SK-N-SH treated with all-trans-retinoic acid at 6 μM for 48 hours (cell line): ENCODE measurements around the gene PGAP2.

Experiments used
- ESRRG ChIP-seq: fragments of 250-450 bp; sonication (Bioruptor Pico); IDR thresholded peaks from 2 replicates; pipeline ENCODE4 v1.6.1; 2021; ENCODE audit warnings: mild to moderate bottlenecking
- PATZ1 ChIP-seq: fragments of 250-450 bp; sonication (Bioruptor Pico); IDR thresholded peaks from 2 replicates; pipeline ENCODE4 v1.8.0; 2020; ENCODE audit warnings: mild to moderate bottlenecking, moderate library complexity, borderline replicate concordance
- PPARA ChIP-seq: fragments of 250-450 bp; sonication (Bioruptor Pico); IDR thresholded peaks from 2 replicates; pipeline ENCODE4 v1.5.0; 2020; ENCODE audit warnings: mild to moderate bottlenecking, borderline replicate concordance
- RARB ChIP-seq: fragments of 250-450 bp; sonication (Bioruptor Pico); IDR thresholded peaks from 2 replicates; pipeline ENCODE4 v1.8.0; 2021; ENCODE audit warnings: mild to moderate bottlenecking, moderate library complexity
- TCF4 ChIP-seq: fragments of 250-450 bp; sonication (Bioruptor Pico); IDR thresholded peaks from 2 replicates; pipeline ENCODE4 v1.8.0; 2021; ENCODE audit warnings: mild to moderate bottlenecking, moderate library complexity, borderline replicate concordance
- ZFP30 ChIP-seq: fragments of 450-650 bp; formaldehyde crosslinking; IDR thresholded peaks from 2 replicates; pipeline ENCODE4 v1.5.0; 2022; ENCODE audit warnings: mild to moderate bottlenecking, moderate library complexity
- ZNF565 ChIP-seq: fragments of 450-650 bp; formaldehyde crosslinking; conservative IDR thresholded peaks from 2 replicates; pipeline ENCODE4 v1.5.0; 2020; ENCODE audit warnings: low read depth, mild to moderate bottlenecking, moderate library complexity
- ZNF70 ChIP-seq: fragments of 450-650 bp; formaldehyde crosslinking; IDR thresholded peaks from 2 replicates; pipeline ENCODE4 v1.5.0; 2020; ENCODE audit warnings: mild to moderate bottlenecking, moderate library complexity
- TF ChIP-seq, protein P1 (sequence below): fragments of 250-450 bp; sonication (Bioruptor Pico); IDR thresholded peaks from 2 replicates; pipeline ENCODE4 v1.5.0; 2020; ENCODE audit warnings: mild to moderate bottlenecking, moderate library complexity

- TF ChIP-seq, protein P1, sequence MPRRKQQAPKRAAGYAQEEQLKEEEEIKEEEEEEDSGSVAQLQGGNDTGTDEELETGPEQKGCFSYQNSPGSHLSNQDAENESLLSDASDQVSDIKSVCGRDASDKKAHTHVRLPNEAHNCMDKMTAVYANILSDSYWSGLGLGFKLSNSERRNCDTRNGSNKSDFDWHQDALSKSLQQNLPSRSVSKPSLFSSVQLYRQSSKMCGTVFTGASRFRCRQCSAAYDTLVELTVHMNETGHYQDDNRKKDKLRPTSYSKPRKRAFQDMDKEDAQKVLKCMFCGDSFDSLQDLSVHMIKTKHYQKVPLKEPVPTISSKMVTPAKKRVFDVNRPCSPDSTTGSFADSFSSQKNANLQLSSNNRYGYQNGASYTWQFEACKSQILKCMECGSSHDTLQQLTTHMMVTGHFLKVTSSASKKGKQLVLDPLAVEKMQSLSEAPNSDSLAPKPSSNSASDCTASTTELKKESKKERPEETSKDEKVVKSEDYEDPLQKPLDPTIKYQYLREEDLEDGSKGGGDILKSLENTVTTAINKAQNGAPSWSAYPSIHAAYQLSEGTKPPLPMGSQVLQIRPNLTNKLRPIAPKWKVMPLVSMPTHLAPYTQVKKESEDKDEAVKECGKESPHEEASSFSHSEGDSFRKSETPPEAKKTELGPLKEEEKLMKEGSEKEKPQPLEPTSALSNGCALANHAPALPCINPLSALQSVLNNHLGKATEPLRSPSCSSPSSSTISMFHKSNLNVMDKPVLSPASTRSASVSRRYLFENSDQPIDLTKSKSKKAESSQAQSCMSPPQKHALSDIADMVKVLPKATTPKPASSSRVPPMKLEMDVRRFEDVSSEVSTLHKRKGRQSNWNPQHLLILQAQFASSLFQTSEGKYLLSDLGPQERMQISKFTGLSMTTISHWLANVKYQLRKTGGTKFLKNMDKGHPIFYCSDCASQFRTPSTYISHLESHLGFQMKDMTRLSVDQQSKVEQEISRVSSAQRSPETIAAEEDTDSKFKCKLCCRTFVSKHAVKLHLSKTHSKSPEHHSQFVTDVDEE (CRISPR knock-in tag): no peak
- TF ChIP-seq ZNF565 (CRISPR knock-in tag): no peak
- TF ChIP-seq PATZ1: no peak
- TF ChIP-seq ZFP30: no peak
- TF ChIP-seq ESRRG (CRISPR knock-in tag): no peak
- TF ChIP-seq TCF4 (CRISPR knock-in tag): no peak
- no peak for TF ChIP-seq RARB (CRISPR knock-in tag)
- no peak for TF ChIP-seq PPARA (CRISPR knock-in tag)
- no peak for TF ChIP-seq ZNF70 (CRISPR knock-in tag)
Observed at GRCh38 chr11:3809624-3809928, 1.2 kb downstream of the PGAP2 start.
